ENCODE measurements around the gene MFSD11.

- TF ChIP-seq CTCF (IDR thresholded peaks at IDR 0.05) = peak in 4 of 6 experiments; percentile 27 to 52 (median 42)
- peak; percentile 50 to 56 for TF ChIP-seq POLR2A (IDR thresholded peaks at IDR 0.05)
Observed at GRCh38 chr17:76736349-76737081, 1.4 kb upstream of the MFSD11 start.

All from Peyer's patch (tissue), 4 donors.